Stimulated activated CD8-positive, alpha-beta memory T cell treated with anti-CD3 and anti-CD28 coated beads, Interleukin-7, amount 100 ng/mL, for 1 hour (primary cell): ENCODE data around the gene GIT1.

ENCODE experiments used
- DNase-seq, 2 donors: peaks; one replicate each; pipeline ENCODE4 v3.0.0-alpha.2; 2020; ENCODE audit warnings: low read depth in 2 of 2

The GIT1 gene

DNA sequence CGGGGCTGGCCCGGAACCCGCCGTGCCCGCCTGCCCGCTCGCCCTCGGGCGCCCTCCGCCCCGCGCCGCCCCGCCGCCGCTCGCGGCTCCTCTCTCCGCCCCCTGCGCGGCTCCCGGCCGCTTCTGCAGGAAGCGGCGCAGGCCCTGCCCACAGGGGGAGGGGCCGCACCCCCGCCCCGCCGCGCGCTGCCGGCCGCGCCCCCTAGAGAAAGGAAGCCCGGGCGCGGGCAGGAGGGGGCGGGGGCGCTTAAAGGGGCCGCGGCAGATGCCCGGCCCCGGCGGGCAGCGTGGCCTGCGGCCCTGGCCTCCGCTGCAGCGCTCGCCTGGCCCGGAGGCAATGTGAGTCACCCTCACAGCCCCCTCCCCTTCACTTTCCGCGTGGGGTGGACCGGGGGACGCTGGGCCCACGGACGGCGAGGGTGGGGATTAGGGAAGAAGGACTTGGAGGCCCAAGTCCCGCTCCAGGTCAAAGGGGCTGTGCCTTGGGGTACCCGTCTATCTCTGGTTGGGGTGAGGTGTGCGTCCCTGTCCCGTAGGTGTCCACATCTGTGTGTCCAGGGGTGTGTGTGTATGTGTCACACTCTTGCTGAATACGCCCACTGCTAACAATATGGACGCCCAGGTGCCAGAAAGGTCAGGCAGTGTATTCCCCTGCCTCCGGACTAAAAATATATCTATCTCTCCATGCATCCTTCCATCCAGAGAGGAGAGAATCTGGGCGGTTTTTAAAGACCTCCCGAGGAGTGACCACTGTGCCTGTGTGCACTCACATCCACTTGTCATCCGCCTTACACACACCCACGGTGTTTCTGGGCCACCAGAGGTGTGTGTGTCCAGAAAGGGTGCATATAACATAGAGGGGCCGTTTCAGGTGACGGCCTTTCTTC lies at the start of gene GIT1:
Gene GIT1, minus strand, starts transcription at position 125 of the 887 bp plus-strand sequence. CDS start 270 bp downstream, outside the sequence.
- DNase-seq, result peak; percentile 63

DNA sequence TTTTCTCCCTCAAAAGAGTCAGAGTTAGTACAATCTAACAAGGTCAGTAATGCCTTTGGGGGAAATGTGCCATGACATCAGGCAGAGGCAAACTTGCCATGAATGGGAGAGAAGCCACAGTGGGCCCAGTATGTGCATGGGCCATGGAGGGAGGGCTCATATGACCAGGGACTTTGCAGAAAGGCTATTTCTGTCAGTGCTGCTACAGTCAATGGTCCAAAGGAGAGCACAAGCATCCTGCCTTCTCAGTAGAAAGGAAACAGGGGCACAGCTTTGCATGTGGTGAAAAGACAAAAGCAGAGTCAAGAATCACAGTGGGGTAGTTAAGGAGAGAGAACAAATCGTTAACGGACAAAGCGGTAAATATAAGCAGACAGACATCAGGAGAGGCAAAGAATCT lies 44.4 kb upstream of the GIT1 start:
- DNase-seq, result no peak

DNA sequence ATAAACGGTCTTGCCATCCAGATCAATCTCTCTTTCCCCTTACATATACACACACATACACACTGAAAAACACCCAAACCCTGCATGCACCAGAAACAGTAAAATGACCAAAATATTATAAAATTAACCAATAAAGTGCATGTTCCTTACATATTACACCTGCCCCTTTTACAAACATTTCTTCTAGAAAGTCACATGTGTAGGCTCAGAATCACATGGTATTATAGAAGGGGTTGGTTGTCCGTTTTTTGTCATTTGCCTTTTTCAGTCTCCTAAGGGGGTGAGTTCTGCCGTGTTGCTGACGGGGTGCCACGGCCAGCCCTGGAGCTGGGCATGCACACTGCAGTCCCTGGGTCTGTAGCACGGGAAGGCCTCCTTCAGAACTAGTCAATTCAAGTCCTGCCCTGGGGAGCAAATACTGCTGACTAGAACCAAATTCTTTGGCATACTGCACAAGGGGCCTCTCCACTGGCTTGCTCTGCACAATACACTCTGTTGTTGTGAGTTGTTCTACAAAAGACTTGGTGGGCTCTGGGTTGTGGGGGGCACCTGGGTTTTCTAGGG lies 41.3 kb upstream of the GIT1 start:
- DNase-seq, result no peak

GRCh38 chr17:29629839-29630238 lies 40.4 kb upstream of the GIT1 start:
- DNase-seq, result no peak

GRCh38 chr17:29628644-29629043 lies 39.2 kb upstream of the GIT1 start:
- no peak for DNase-seq

DNA sequence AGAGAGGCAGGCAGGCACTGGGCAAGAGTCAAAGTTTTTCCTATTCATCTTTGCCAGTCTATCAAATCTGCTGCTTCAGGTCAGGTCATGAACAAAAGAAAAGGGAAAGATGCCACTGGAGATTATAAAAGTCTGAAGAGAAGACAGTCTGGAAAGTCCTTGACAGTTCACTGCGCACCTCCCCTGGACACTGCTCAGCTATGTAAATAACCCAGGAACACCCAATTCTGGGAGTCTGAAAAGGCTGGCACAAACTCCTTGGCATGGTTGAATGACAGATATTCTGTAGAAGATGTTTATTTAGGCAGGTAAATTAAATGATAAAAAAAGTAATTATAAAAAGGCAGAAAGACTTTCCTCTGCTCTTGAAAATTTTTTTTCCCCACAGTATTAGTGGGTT lies 38.5 kb upstream of the GIT1 start:
- DNase-seq, result no peak

DNA sequence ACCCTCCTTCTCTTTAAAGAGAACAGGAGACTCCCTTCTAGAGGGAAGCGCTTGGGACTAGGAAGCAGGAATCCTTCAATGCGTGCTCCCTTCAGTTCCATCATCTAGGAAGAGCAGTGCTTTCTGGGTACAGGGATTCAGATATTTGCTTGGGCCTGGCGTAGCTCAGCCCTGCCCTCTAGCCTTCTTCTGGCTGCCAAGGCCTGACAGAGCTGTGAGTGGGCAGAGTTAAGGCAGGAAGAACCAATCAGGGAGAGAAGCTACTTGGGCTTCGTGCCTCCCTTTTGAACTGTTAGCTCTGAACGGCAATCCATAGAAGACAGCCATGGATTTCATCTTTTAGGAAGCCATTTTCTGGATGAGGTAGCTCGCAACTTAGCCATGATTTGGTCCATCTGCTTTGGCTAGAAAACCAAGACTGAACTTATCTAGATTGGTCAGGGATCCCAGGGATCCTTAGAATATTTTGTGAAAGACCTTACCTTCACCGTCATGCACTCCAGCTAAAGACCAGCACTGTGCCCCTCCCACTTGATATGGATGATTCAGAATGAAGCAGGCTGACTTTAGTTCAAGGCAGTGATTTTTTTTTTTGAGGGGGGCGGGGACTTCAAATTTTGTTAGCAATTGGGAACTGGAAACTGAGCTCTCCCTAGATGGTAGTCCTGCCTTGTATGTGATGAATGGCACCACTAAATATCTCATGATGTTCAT lies 35.7 kb upstream of the GIT1 start:
- no peak for DNase-seq

DNA sequence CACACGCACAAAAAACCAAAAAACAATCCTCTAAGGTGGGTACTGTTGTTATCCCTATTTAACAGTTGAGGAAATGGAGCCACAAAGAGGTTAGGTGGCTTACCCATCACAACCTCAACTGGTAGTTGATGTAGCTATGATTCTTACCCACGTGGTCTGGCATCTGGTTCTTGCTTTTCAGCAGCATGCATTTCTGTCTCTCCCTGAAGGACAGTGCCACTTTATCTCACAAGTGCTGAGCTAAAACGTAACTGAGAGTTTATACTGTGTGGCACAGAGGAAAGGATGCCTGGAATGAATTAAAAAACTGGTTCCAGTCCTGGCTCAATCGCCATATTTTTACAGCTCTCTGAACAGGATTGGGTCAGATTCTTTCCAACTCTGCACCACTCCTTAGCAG lies 35.1 kb upstream of the GIT1 start:
- no peak for DNase-seq

DNA sequence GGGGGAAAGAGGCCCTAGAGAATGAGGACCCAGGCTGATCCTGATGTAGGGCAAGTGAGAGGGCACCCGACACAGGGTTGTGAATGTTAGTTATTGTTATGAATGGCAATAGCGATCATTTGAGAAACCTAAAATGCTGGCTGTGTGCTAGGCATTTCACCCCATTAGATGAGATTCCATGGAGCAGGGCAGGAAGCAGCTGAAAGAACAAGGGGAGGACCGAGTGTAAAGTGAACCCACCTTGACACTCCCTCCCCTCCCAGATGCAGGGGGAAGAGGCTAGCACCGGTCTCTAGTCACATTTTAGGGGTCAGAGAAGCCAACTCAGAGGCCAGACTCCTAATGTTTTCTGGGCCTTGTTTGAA lies 33.8 kb upstream of the GIT1 start:
- DNase-seq, result no peak

GRCh38 chr17:29622337-29623282 lies 33.2 kb upstream of the GIT1 start, which contains the start of gene CORO6:
CORO6 (minus strand) TSS chr17:29622912; CDS start chr17:29621421, 1,491 bp downstream.
- peak in 1 of 2 donors; percentile 44 for DNase-seq

GRCh38 chr17:29621751-29622194 lies 32.3 kb upstream of the GIT1 start:
- no peak for DNase-seq

DNA sequence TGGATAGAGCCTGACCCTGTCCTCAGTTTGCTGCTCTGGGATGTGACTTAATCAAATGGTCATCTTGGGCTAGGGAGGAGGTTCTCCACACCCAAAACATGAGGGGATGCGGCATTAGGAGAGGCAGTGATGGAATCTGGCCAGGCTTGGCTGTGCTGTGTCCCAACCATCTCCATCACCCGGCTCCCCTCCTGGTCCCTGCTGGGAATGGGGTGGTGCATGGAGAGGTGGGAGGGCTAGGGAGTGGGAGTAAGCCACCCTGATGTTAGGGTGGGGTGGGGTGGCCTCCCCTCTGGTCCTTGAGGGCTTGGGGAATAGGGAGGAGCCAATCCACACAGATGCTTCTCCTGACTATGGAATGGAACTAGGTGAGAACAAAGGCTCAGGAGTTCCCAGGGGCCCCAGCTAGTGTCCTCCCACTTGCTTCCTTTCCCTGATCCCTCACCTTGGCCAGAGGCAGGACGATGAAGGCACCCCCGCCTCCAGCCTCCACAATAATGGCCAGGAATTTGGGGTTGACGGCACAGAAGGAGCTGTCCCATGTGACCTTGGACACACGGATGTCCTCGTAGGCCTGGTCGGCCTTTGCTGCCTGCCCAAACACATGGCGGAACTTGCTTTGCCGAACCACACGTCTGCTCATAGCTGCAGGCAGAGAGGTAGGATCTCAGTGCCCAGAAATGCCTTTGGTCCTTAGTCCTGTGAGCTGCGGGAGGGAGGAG lies 31.5 kb upstream of the GIT1 start:
- DNase-seq, result no peak

DNA sequence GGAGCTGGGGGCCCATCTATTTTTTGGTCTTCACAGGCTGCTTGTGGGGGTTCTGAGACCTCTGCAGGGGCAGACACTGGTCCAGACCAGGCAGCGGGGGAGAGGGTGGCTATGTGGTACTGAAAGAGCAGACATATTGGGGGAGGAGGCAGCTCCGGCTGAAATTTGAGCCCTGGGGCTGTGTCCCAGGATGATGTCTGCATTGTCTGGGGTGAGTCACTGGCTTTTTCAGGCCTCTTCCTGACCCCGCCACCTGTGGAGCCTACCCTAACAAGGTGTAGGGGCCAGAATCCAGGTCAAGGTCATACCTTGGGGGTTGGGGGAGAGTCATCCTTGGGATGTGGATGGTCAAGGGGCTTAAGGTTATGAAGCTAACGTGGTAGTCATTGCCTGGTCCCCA lies 30.8 kb upstream of the GIT1 start:
- no peak for DNase-seq

DNA sequence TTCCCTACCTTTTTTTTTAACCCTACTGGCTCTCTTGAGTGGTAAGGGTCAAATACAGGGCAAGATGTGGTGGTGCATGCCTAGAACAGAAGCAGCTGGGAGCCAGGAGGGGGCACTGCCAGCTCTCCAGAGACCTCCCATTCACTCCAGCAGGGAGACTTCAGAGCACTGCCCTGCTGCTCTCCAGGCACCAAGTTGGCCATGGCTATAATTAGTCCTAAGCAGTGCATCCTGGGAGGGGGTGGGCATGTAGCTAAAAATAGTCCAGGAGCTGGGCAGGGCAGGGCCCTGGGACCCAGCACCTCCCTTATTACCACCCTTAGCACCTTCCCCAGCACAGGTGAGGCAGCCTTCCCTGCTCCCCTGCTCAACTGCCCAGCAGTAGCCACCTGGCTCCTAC lies 29.8 kb upstream of the GIT1 start:
- no peak for DNase-seq

DNA sequence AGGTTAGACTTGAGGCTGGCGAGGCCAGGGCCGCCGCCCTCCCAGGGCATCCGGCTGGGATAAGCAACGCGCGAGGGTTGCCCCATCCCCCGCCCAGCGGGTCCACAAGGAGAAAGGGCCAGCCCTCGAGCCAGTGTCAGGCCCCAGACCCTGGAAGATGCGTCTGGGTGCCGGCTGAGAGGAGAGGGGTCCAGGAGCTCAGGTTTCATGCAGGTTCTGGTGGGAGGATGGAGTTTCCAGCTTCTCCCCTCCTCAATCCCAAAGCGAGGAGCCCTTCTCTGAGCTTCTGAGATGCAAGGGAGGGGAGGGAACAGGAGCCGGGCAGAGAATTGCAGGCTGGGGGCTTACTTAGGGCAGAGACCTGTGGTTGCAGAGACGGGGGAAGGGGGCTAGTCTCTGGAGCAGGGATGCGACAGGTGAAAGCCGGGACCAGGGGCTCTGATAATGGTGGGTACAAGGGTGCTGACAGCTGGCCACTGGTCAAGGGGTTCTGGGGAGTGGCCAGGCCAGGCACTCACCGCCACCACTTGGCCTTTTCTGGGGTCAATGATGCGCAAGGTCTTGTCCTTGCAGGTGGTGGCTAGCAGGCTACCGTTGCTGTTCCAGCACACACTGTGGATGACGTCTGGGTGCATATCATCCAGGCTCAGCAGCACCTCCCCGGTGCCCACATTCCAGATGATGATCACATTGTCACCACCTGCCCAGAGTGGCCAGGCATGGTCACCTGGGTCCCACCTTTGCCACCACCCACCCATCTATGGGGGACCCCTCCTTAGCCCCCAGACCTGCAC lies 29.0 kb upstream of the GIT1 start:
- DNase-seq, result no peak

GRCh38 chr17:29617481-29618271 lies 28.2 kb upstream of the GIT1 start:
- peak; percentile 76 for DNase-seq

DNA sequence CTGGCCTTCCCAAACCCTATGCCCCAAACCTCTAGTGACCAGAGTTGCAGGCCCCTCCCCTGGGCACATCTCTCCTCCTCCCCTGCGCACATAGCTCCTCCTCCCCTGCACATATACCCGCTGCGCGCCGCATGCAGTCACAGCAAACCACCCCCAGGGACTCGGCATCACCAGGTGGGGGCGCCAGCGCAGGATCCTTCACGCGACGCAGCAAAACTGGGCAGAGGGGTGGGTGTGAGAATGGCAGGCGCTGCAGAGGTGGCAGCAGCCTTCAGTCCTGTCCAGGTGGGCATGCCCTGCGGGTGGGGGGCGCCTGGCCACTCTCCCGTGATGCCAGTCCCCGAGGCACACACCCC lies 27.7 kb upstream of the GIT1 start:
- peak; percentile 63 to 80 for DNase-seq

GRCh38 chr17:29616300-29617048 lies 27.0 kb upstream of the GIT1 start:
- no peak for DNase-seq
